ENCODE data around the gene SLF2. TPM values are rescaled to one million over a fixed set of nuclear protein-coding genes. Genes with fewer than 3 reads are reported as not detected.

SLF2 gene
- total RNA-seq, 1 experiment from 2014 or later: 43.0 TPM

MicroRNAs within 50 kb of the gene (microRNA counts, 767-probe panel; counts per million panel counts)
- microRNA hsa-miR-608: not detected

Small RNA genes within 50 kb of the gene (microRNA-seq; reads per million reads assigned to microRNA genes)
- gene MIR608 (ENCODE audit: borderline number of aligned reads): not detected

Other genes starting within 250 kb of the SLF2 start
- 5.0 TPM for gene PAX2, start 167.4 kb upstream of the SLF2 start, total RNA-seq (2021; ENCODE audit: unreplicated experiment)
- 29.4 TPM for gene SEMA4G, start 56.5 kb downstream of the SLF2 start, total RNA-seq (2021; ENCODE audit: unreplicated experiment)
- 136 TPM for gene MRPL43, start 74.5 kb downstream of the SLF2 start, total RNA-seq (2021; ENCODE audit: unreplicated experiment)
- 42.1 TPM for gene TWNK, start 74.6 kb downstream of the SLF2 start, total RNA-seq (2021; ENCODE audit: unreplicated experiment)
- gene LZTS2, start 86.8 kb downstream of the SLF2 start, total RNA-seq (2021; ENCODE audit: unreplicated experiment): 93.0 TPM
- 6.1 TPM for gene PDZD7, start 118.2 kb downstream of the SLF2 start, total RNA-seq (2021; ENCODE audit: unreplicated experiment)
- gene SFXN3, start 118.3 kb downstream of the SLF2 start, total RNA-seq (2021; ENCODE audit: unreplicated experiment): 52.5 TPM
- 16.0 TPM for gene KAZALD1, start 149.0 kb downstream of the SLF2 start, total RNA-seq (2021; ENCODE audit: unreplicated experiment)
- gene TLX1, start 218.3 kb downstream of the SLF2 start, total RNA-seq (2021; ENCODE audit: unreplicated experiment): not detected

Data from HCT116 (cell line).